HG02885 (cell line): ENCODE results near the gene IL11RA.

Experiments
- ATAC-seq: cut with Tn5 transposase; IDR thresholded peaks from one replicate; pipeline ENCODE4 v1.9.1; 2021; ENCODE audit warnings: mild to moderate bottlenecking; ENCODE audit not compliant: unreplicated experiment, poor library complexity

The IL11RA gene

GRCh38 chr9:34651321-34651720, 664 bp upstream of the IL11RA start:
- no peak for ATAC-seq

- ATAC-seq = no peak
Measured at GRCh38 chr9:34652602-34653000, 616 bp downstream of the IL11RA start.

- ATAC-seq = no peak
Measured at GRCh38 chr9:34653151-34654072, 1.4 kb downstream of the IL11RA start.

GRCh38 chr9:34654323-34655051, 2.5 kb downstream of the IL11RA start:
- ATAC-seq = no peak

- ATAC-seq = no peak
Measured at GRCh38 chr9:34655394-34655793, 3.4 kb downstream of the IL11RA start.

GRCh38 chr9:34656992-34657391, 5.0 kb downstream of the IL11RA start:
- no peak for ATAC-seq

- ATAC-seq = no peak
Measured at GRCh38 chr9:34658461-34658860, 6.5 kb downstream of the IL11RA start.

- no peak for ATAC-seq
Measured at GRCh38 chr9:34659592-34660253, 7.7 kb downstream of the IL11RA start.

- no peak for ATAC-seq
Measured at GRCh38 chr9:34662526-34663302, 10.7 kb downstream of the IL11RA start, which contains the start of gene CCL27. CCL27 (minus strand) TSS chr9:34662657; CDS start chr9:34662633, 24 bp downstream.

- no peak for ATAC-seq
Measured at GRCh38 chr9:34663303-34663605, 11.3 kb downstream of the IL11RA start.

- ATAC-seq = peak; percentile 57
Measured at GRCh38 chr9:34664281-34665066, 12.5 kb downstream of the IL11RA start.

GRCh38 chr9:34665067-34665380, 13.0 kb downstream of the IL11RA start:
- no peak for ATAC-seq

- peak; percentile 80 for ATAC-seq
Measured at GRCh38 chr9:34665381-34666250, 13.6 kb downstream of the IL11RA start.

- no peak for ATAC-seq
Measured at GRCh38 chr9:34669809-34670562, 18.0 kb downstream of the IL11RA start.

GRCh38 chr9:34671307-34671706, 19.3 kb downstream of the IL11RA start:
- no peak for ATAC-seq

- no peak for ATAC-seq
Measured at GRCh38 chr9:34674440-34674839, 22.5 kb downstream of the IL11RA start.

GRCh38 chr9:34675048-34675714, 23.2 kb downstream of the IL11RA start:
- ATAC-seq = peak; percentile 50
